K562 treated with DMSO at 1 percent for 12 hours (cell line): ENCODE measurements around the gene GALNT17. TPM values are rescaled to one million over a fixed set of nuclear protein-coding genes. Genes with fewer than 3 reads are reported as not detected.

Source experiments
- total RNA-seq: library from RNA; unstranded; fragments of 300-600 nt; gene quantifications from 2 replicates; pipeline ENCODE4 v1.2.3, GENCODE V29; 2022; ENCODE audit not compliant: insufficient read depth

Gene GALNT17
- total RNA-seq, result not detected in 2 replicates

DNA sequence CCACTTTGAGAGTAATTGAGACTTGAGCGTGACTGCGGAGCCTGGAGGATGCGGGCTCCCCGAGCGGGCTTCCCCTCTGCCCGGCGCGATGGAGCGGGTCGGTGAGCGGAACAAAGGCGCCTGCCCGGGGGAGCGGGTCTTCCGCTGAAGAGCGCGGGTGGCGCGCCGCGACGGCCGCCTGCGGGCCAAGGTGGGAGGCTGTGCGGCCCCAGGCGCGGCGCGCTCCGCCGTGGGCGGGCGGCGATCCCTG, at the start of gene GALNT17:
TSS of gene GALNT17 (plus strand) at position 18 of the 250 bp plus-strand sequence.

